ENCODE data around the gene SLC26A9.

Gene SLC26A9

GRCh38 chr1:205948886-205949285 lies 5.6 kb upstream of the SLC26A9 start:
- peaks cover 26% of the 10 kb centered on the region for H3K27me3 ChIP-seq (replicated peaks; ENCODE audit: insufficient read depth, low read length)
- H2AFZ ChIP-seq (ENCODE audit: low read length) = no peak overlapping the region
- H3K4me1 ChIP-seq (ENCODE audit: low read length) = no peaks in the 10 kb centered on the region
- no peaks in the 10 kb centered on the region for H4K20me1 ChIP-seq (ENCODE audit: insufficient read depth, low read length)
- no peaks in the 10 kb centered on the region for H3F3A ChIP-seq (ENCODE audit: insufficient read depth, low read length)
- no peak overlapping the region for H3K4me3 ChIP-seq (ENCODE audit: low read length)
- H3K36me3 ChIP-seq (replicated peaks; ENCODE audit: insufficient read depth, low read length) = no peaks in the 10 kb centered on the region
- no peak overlapping the region for H3K4me2 ChIP-seq (ENCODE audit: low read depth, low read length)
- no peak for DNase-seq
- H3K9me3 ChIP-seq (replicated peaks; ENCODE audit: insufficient read depth, low read length) = no peaks in the 10 kb centered on the region
- H3K79me2 ChIP-seq (ENCODE audit: low read length) = no peaks in the 10 kb centered on the region
- no peak for TF ChIP-seq EZH2 (optimal IDR thresholded peaks at IDR 0.05; ENCODE audit: low read depth, low read length)
- H3K27ac ChIP-seq (ENCODE audit: low read length) = no peak overlapping the region
- H3K9ac ChIP-seq (ENCODE audit: low read length) = no peak overlapping the region
- no peaks in the 10 kb centered on the region for H3K9me2 ChIP-seq (replicated peaks; ENCODE audit: insufficient read depth, low read length)

- H3K27ac ChIP-seq (ENCODE audit: low read length) = no peak overlapping the region
Observed at GRCh38 chr1:205948039-205948438, 4.8 kb upstream of the SLC26A9 start.

GRCh38 chr1:205947024-205947423 lies 3.8 kb upstream of the SLC26A9 start:
- Histone ChIP-seq H3K9ac (ENCODE audit: low read length) (no peak overlapping the region), H3K9me3 (replicated peaks; ENCODE audit: insufficient read depth, low read length) (no peaks in the 10 kb centered on the region), H3K9me2 (replicated peaks; ENCODE audit: insufficient read depth, low read length) (no peaks in the 10 kb centered on the region), H3K4me3 (ENCODE audit: low read length) (no peak overlapping the region), H3K36me3 (replicated peaks; ENCODE audit: insufficient read depth, low read length) (no peaks in the 10 kb centered on the region), H3F3A (ENCODE audit: insufficient read depth, low read length) (no peaks in the 10 kb centered on the region), H4K20me1 (ENCODE audit: insufficient read depth, low read length) (no peaks in the 10 kb centered on the region), H3K27me3 (replicated peaks; ENCODE audit: insufficient read depth, low read length) (peaks cover 43% of the 10 kb centered on the region), H3K4me2 (ENCODE audit: low read depth, low read length) (no peak overlapping the region), H3K27ac (ENCODE audit: low read length) (no peak overlapping the region), H3K79me2 (ENCODE audit: low read length) (no peaks in the 10 kb centered on the region), H2AFZ (ENCODE audit: low read length) (no peak overlapping the region), H3K4me1 (ENCODE audit: low read length) (no peaks in the 10 kb centered on the region)
- TF ChIP-seq EZH2 (optimal IDR thresholded peaks at IDR 0.05; ENCODE audit: low read depth, low read length) (no peak), EZH2phosphoT487 (IDR thresholded peaks at IDR 0.05; ENCODE audit: low read length) (no peak)
- TF ChIP-seq, protein P1, sequence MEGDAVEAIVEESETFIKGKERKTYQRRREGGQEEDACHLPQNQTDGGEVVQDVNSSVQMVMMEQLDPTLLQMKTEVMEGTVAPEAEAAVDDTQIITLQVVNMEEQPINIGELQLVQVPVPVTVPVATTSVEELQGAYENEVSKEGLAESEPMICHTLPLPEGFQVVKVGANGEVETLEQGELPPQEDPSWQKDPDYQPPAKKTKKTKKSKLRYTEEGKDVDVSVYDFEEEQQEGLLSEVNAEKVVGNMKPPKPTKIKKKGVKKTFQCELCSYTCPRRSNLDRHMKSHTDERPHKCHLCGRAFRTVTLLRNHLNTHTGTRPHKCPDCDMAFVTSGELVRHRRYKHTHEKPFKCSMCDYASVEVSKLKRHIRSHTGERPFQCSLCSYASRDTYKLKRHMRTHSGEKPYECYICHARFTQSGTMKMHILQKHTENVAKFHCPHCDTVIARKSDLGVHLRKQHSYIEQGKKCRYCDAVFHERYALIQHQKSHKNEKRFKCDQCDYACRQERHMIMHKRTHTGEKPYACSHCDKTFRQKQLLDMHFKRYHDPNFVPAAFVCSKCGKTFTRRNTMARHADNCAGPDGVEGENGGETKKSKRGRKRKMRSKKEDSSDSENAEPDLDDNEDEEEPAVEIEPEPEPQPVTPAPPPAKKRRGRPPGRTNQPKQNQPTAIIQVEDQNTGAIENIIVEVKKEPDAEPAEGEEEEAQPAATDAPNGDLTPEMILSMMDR (IDR thresholded peaks at IDR 0.05; ENCODE audit: low read length) = no peak
- DNase-seq = no peak

More at GRCh38 chr1:205948039-205948438, 4.8 kb upstream of the SLC26A9 start:
- no peaks in the 10 kb centered on the region for H3K79me2 ChIP-seq (ENCODE audit: low read length)
- no peak overlapping the region for H3K9ac ChIP-seq (ENCODE audit: low read length)
- H2AFZ ChIP-seq (ENCODE audit: low read length) = no peak overlapping the region
- H3K9me2 ChIP-seq (replicated peaks; ENCODE audit: insufficient read depth, low read length) = no peaks in the 10 kb centered on the region
- no peak overlapping the region for H3K4me2 ChIP-seq (ENCODE audit: low read depth, low read length)
- no peaks in the 10 kb centered on the region for H3K4me1 ChIP-seq (ENCODE audit: low read length)
- no peaks in the 10 kb centered on the region for H3K9me3 ChIP-seq (replicated peaks; ENCODE audit: insufficient read depth, low read length)
- no peaks in the 10 kb centered on the region for H3K36me3 ChIP-seq (replicated peaks; ENCODE audit: insufficient read depth, low read length)
- DNase-seq = no peak
- TF ChIP-seq, protein P1 (IDR thresholded peaks at IDR 0.05; ENCODE audit: low read length) = no peak
- TF ChIP-seq EZH2phosphoT487 (IDR thresholded peaks at IDR 0.05; ENCODE audit: low read length) (no peak), EZH2 (optimal IDR thresholded peaks at IDR 0.05; ENCODE audit: low read depth, low read length) (no peak)
- H3K4me3 ChIP-seq (ENCODE audit: low read length) = no peak overlapping the region
- H4K20me1 ChIP-seq (ENCODE audit: insufficient read depth, low read length) = no peaks in the 10 kb centered on the region
- no peaks in the 10 kb centered on the region for H3F3A ChIP-seq (ENCODE audit: insufficient read depth, low read length)
- H3K27me3 ChIP-seq (replicated peaks; ENCODE audit: insufficient read depth, low read length) = peaks cover 33% of the 10 kb centered on the region

DNA sequence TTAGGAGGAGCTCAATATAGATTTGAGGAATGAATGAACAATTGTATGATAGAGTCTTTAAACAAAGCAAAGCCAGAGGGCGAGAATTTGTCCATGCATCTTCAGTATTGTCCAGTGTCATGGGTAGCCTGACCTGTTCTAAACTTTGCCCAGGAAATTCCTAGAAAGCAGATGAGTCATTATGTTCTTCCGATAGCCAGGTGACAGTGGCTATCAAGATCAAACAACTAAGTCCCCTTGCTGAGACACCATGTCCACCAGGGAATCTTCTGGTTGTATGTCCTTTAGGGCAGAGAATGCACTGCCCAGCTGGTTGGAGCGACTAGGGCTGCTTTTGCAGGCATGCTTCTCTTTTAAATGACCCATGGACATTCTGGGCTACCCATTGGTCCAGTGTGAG lies 1.8 kb upstream of the SLC26A9 start:
- Histone ChIP-seq H3K9ac (ENCODE audit: low read length) (no peak overlapping the region), H3K27me3 (replicated peaks; ENCODE audit: insufficient read depth, low read length) (peaks cover 43% of the 10 kb centered on the region)

More for the DNA sequence above, 1.8 kb upstream of the SLC26A9 start:
- Histone ChIP-seq H3K9me3 (replicated peaks; ENCODE audit: insufficient read depth, low read length) (no peaks in the 10 kb centered on the region), H3K9me2 (replicated peaks; ENCODE audit: insufficient read depth, low read length) (no peaks in the 10 kb centered on the region), H3F3A (ENCODE audit: insufficient read depth, low read length) (no peaks in the 10 kb centered on the region), H2AFZ (ENCODE audit: low read length) (no peak overlapping the region), H3K4me1 (ENCODE audit: low read length) (no peaks in the 10 kb centered on the region), H3K4me3 (ENCODE audit: low read length) (no peak overlapping the region), H3K27ac (ENCODE audit: low read length) (no peak overlapping the region), H3K79me2 (ENCODE audit: low read length) (no peaks in the 10 kb centered on the region), H3K36me3 (replicated peaks; ENCODE audit: insufficient read depth, low read length) (no peaks in the 10 kb centered on the region), H3K4me2 (ENCODE audit: low read depth, low read length) (no peak overlapping the region), H4K20me1 (ENCODE audit: insufficient read depth, low read length) (no peaks in the 10 kb centered on the region)
- TF ChIP-seq EZH2phosphoT487 (IDR thresholded peaks at IDR 0.05; ENCODE audit: low read length) (no peak), EZH2 (optimal IDR thresholded peaks at IDR 0.05; ENCODE audit: low read depth, low read length) (no peak)
- TF ChIP-seq, protein P1 (IDR thresholded peaks at IDR 0.05; ENCODE audit: low read length) = no peak
- no peak for DNase-seq

Data from MM.1S (cell line).